HT-29 (cell line): ENCODE results near the gene PPP2R1A. TPM values are rescaled to one million over a fixed set of nuclear protein-coding genes. Genes with fewer than 3 reads are reported as not detected.
"Not testable (repeated sequence)": the region's sequence is repeated elsewhere in the genome, so short reads cannot be mapped to it uniquely, and the experiment has no call there.

Experiments
- DNase-seq: peaks from one replicate; pipeline ENCODE4 v3.0.0-alpha.2; 2015; ENCODE audit warnings: low spot score
- total RNA-seq: library from RNA; depleted of rRNA; stranded (reverse); fragments of >200 nt; shearing (Covaris generic); gene quantifications from 2 replicates; pipeline ENCODE4 v1.2.3, GENCODE V29; 2014

The PPP2R1A gene
- total RNA-seq, 1 experiment from 2014 or later, result 450 TPM

GRCh38 chr19:52200755-52201391 is 11.0 kb downstream of the PPP2R1A start:
- not testable (repeated sequence) for DNase-seq

DNA sequence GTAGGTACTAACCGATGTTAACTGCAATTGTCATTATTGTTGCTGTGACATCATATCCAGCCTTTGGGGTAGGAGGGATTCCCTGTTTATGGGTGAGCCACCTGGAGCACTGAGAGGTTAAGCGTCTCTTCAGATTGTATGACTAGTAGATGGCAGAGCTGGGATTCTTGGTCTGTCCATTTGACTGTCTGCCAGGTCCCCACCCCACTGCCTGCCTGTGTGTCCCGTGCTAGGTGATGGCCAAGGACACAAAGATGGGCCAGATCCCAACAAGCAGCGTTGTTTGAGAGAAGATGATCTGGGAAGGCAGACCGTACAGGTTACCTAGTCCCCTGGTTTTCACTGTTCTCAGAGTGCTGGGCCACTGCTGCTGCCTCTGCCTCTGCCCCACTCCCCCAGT is 16.6 kb downstream of the PPP2R1A start:
- DNase-seq, result no peak

DNA sequence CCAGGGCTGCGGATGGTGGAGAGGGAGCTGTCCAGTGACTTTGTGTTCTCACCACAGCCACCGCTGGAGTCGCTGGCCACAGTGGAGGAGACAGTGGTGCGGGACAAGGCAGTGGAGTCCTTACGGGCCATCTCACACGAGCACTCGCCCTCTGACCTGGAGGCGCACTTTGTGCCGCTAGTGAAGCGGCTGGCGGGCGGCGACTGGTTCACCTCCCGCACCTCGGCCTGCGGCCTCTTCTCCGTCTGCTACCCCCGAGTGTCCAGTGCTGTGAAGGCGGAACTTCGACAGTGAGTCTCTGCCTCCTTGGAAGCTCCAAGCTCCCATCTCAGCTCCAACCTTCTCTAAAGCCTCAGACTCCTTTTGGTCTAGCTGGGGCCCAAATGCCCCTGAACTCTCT is 21.4 kb downstream of the PPP2R1A start:
- no peak for DNase-seq

DNA sequence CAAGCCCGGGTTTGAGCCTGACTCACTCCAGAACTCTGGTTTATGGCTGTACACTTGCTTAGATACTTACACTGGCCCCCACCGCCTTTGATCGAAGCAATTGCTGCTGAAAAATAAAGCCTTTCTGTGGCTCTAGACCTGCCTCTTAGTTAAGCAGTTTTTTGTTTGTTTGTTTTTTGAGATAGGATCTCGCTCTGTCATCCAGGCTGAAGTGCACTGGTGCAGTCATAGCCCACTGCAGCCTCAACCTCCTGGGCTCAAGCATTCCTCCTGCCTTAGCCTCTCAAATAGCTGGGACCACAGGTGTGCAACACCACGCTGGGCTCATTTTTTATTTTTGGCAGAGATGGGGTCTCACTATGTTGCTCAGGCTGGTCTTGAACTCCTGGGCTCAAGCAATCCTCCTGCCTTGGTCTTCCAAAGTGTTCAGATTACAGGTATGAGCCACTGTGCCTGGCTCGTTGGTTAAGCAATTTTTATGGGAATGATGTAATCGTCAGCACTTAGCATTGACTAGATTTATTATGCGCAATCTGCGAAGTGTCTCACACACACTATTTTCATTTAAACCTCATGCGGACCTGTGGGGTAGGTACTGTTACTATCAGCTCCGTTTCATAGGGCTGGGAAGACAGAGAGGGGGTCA is 22.2 kb downstream of the PPP2R1A start:
- no peak for DNase-seq

DNA sequence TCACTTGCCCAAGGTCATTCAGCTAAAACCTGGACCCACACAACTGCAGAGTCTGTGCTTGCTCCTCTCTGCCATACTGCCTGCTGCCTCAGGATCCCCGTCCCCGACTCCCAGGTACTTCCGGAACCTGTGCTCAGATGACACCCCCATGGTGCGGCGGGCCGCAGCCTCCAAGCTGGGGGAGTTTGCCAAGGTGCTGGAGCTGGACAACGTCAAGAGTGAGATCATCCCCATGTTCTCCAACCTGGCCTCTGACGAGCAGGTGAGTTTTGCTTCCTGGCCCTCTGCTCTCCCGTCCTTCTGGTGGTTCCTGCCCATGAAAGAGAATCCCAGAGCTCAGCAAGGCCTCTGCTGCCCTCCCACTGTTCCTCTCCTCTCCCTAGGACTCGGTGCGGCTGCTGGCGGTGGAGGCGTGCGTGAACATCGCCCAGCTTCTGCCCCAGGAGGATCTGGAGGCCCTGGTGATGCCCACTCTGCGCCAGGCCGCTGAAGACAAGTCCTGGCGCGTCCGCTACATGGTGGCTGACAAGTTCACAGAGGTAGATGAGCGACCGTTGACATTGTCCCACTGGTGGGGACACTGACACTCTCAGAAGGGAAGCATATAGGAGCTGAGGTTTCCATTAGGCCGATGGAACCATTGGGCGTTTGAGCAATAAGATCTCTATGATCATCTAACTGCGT is 22.9 kb downstream of the PPP2R1A start:
- no peak for DNase-seq

GRCh38 chr19:52214241-52214640 is 24.4 kb downstream of the PPP2R1A start:
- DNase-seq, result no peak

DNA sequence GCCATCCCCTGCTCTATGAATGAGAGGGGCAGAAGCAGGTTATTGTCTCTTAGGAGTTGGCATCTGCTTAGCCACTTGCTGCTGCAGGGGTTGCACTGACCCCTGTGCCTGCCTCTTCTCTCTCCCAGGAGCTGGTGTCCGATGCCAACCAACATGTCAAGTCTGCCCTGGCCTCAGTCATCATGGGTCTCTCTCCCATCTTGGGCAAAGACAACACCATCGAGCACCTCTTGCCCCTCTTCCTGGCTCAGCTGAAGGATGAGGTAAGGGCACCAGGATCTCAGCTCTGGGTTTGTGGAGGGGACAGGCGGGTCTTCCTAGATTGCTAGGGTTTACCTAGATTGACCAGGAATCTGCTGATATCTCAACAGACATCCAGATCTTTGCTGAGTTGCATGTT is 26.5 kb downstream of the PPP2R1A start:
- DNase-seq, result no peak

DNA sequence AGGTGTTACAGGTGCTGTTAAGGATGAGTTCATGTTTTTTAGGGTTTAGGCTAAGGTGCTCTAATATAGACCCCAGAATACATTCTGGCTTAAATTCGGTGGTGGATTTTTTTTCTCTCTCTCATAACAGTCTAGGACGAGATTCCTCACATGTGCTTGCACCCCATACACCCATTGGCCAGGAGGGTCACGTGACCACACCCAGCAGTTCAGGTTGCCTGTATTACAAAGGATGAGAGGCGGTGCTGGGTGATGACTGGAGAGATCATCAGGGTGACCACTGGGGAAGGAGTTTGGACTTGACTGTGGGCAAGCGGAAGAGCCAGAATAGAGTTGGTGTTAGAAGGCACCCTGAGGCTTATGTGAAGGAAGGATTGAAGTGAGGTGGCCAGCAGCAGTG is 27.7 kb downstream of the PPP2R1A start:
- no peak for DNase-seq

- DNase-seq, result no peak
Measured at GRCh38 chr19:52219611-52220010, 29.8 kb downstream of the PPP2R1A start.

- DNase-seq, result no peak
Measured at GRCh38 chr19:52221031-52221430, 31.2 kb downstream of the PPP2R1A start.

DNA sequence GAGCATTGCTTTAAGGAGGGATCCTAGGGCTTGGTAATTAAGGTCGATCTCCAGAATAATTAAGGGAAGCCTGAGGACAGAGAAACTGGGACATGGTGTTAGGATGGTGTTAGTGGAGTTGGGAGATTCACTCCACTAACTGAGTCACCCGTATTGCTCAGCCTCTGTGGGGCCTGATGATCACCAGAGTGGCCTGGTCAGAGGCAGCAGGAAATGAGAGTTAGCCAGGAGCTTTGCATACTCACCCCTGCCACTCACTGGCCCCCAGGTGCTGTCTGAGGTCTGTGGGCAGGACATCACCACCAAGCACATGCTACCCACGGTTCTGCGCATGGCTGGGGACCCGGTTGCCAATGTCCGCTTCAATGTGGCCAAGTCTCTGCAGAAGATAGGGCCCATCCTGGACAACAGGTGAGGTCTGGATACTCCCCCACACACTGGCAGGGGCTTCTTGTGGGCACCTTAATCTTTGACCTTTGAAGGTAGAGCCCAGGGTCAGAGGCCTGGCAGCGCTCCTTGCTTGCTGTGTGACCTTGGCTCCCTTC is 32.1 kb downstream of the PPP2R1A start:
- no peak for DNase-seq

DNA sequence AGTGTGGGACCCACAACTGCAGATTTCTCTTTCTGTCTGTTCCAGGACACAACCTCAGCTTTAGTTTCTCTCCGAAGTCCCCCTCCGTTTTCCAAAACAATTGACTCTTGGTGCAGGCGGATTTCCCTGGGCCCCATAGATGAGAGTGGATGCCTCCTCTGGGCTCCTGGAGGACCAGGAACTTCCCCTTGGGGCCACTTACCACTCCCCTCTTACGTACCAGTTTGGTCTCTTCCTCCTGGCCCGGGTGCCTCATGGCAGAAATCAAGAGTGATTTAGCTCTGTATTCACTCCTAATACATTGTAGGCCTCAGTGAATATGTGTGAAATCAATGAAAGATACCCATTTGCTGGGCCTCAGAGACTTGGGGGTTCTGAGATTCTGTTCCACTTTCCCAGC is 34.4 kb downstream of the PPP2R1A start:
- DNase-seq, result no peak

GRCh38 chr19:52226652-52227051 is 36.8 kb downstream of the PPP2R1A start:
- no peak for DNase-seq

- DNase-seq, result no peak
Measured at GRCh38 chr19:52227196-52227940, 37.5 kb downstream of the PPP2R1A start.

DNA sequence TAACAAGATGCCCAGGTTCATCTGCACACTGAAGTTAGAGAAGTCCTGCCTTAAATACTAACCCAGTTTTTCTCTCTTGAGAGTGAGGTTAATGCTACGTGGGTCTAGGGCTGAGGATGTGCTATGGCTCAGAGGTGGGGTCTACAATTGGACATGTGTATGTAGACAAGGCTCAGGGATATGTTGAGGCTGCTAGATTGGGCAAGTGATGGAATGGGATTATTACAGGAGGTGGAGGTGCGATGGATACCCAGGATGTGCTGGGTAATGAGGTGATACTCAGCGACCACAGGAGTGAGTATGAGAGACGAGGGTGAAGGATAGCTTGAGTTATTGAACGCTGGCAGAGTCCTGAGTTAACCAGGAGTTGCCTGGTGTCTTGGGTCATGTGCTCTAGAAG is 38.1 kb downstream of the PPP2R1A start:
- no peak for DNase-seq

- DNase-seq, result no peak
Measured at GRCh38 chr19:52229524-52229923, 39.7 kb downstream of the PPP2R1A start.

DNA sequence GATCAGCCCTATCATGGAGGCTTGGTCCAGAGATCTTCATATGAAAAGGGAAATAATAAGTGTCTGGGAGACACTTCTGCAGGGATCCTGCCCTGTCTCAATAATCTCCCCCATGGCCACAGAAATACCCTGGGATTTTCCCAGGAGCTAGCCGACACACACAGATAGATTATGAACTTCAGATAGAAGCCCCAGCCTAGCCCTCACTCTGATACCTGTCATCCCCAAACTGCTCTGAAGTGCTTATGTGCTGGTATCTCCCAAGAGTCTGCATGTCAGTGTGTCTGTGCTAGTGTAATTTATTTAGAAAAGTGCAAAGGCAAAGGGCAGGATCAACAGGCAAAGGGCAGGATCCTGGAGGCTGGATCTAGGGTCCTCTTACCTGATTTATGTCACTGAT is 40.8 kb downstream of the PPP2R1A start:
- no peak for DNase-seq

DNA sequence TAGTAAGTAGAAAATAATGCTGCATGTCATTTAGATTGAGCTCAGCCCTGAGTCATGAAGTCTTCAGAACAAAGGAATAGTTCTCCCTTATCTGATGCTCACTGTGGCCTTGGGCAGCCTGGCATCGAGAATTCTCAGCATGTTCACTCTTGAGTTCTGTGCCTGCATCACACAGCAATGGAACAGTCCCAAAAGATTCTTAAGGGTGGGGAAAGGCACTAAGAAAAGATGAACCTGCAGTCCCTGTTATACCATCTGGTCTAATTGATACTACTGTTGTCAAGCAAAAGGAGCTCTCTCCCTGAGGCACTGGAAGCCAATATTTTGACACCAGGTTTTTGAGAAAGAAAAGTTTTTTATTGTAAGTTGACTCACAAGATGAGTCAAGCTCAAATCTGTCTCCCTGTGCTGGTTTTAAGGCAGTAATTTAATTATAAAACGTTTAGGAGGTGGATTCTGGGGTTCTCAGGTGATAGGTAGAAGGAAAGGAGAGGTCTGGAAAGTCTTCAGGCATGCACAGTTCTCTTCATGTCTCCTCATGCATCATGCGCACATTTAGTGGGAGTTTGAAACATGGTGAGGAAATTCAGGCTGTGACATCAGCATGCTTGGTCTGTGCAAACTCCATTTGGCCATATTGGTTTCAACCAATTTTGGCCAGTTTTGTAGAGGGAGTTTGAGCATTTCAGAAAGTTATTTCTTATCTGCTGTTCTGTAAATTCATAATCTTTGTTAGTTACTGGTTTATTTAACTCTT is 41.5 kb downstream of the PPP2R1A start:
- no peak for DNase-seq

DNA sequence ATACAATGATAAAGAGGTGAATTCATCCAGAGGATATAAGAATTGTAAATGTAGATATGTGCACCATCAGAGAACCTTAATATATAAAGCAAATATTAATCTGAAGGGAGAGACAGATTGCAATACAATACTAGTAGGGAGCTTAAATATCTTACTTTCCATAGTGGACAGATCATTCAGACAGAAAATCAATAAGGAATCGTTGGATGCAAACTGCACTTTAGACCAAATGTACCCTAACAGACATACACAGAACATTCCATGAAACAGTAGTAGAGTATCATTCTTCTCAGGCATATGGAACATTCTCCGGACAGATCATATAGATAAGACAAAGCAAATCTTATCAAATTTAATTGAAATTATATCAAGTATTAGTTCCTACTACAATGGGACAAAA is 44.6 kb downstream of the PPP2R1A start:
- DNase-seq, result no peak

- DNase-seq, result no peak
Measured at GRCh38 chr19:52237197-52237596, 47.3 kb downstream of the PPP2R1A start.

DNA sequence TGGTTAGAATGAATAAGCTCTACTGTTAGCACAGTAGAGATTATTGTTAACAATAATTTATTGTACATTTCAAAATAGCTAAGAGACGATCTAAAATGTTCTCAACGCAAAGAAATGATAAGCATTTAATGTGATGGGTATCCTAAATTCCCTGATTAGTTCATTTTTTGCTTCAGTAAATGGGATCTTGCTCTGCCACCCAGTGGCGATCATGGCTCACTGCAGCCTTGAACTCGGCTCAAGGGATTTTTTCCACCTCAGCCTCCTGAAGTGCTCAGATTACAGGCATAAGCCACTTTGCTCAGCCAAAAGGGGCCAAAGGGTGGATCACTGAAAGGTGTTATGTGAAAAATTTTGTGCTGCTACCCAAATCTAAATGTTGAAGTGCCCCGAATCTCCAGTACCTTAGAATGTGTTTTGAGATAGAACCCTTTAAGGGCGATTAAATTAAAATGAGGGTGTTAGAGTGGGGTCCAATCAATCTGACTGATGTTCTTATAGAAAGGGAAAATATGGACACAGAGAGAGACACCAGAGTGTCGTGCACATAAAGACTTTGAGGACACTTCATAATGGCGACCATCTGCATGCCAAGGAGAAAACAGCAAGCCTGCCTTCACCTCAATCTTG is 48.0 kb downstream of the PPP2R1A start:
- DNase-seq, result peak; percentile 82
